Lung microvascular endothelial cell (primary cell): ENCODE results near the gene OAS2. TPM values are rescaled to one million over a fixed set of nuclear protein-coding genes. Genes with fewer than 3 reads are reported as not detected.
"Not testable (repeated sequence)": the region's sequence is repeated elsewhere in the genome, so short reads cannot be mapped to it uniquely, and the experiment has no call there.

Source experiments
- DNase-seq, 2 donors: peaks; one replicate each; pipeline versions ENCODE4 v3.0.0 to v3.0.0-alpha.2; 2010; ENCODE audit warnings: low read depth in 2 of 2
- total RNA-seq: library from RNA; depleted of rRNA; stranded (reverse); fragments of >200 nt; gene quantifications from 2 replicates; pipeline ENCODE4 v1.2.1, GENCODE V29; 2014

Gene OAS2
- total RNA-seq, 1 donor from 2014 or later: 0.60 TPM

GRCh38 chr12:112950701-112951100, 27.6 kb upstream of the OAS2 start:
- no peak for DNase-seq

- DNase-seq: not testable (repeated sequence)
These were observed 21.2 kb upstream of the OAS2 start for GRCh38 chr12:112957125-112957524.

GRCh38 chr12:112961074-112961473, 17.2 kb upstream of the OAS2 start:
- no peak for DNase-seq

GRCh38 chr12:112961536-112961935, 16.8 kb upstream of the OAS2 start:
- DNase-seq: no peak

DNA sequence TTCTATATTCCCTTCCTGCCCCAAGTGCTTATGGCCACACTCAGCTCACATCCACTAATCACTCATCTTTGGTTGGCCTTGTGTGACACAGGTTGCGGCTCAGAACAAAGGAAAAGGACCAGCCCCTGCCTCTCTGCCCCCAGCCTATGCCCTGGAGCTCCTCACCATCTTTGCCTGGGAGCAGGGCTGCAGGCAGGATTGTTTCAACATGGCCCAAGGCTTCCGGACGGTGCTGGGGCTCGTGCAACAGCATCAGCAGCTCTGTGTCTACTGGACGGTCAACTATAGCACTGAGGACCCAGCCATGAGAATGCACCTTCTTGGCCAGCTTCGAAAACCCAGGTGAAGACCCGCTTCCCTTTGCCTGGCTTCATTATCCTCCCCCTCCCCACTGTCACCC, 15.8 kb upstream of the OAS2 start:
- DNase-seq: no peak

- no peak for DNase-seq
These were observed 15.0 kb upstream of the OAS2 start for GRCh38 chr12:112963227-112963861.

DNA sequence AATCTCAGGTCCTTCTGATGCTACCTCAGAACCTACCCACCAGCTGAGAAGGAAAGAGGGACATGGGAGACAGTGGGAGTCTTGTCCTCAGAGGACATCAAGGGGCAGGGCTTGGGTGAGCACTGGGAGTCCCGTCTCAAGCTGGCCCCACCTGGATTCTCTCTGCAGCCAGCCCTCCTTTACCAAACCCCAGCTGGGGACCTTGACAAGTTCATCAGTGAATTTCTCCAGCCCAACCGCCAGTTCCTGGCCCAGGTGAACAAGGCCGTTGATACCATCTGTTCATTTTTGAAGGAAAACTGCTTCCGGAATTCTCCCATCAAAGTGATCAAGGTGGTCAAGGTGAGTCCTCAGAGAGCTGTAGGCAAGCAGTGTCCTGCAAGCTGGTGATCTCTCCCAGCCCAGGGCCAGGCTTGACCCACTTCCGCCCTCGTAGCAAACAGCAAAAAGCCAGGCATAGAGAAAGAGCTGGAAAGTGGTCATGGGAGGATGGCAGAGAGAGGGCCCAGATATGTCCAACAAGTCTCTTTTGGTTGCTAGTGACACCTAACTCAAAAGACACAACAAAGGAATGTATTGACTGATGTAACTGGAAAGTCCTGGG, 14.2 kb upstream of the OAS2 start:
- no peak for DNase-seq

DNA sequence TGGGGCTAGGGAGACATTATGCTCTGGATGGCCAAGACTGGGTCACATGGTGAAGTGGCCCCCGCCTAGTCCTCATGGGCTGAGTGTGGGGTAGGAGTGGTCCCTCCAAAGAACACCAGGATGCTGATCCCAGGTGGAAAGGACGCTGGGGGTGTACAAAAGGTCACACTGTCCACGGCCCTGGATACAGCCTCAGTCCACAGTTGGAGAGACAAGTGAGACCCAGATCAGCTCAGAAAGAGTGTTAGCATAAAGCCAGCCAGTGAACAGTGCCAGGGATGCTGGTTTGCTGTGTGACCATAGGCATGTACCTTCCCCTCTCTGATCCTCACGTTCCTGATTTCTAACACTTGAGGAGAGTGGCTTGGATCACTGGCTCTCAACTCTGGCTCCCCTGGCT, 13.4 kb upstream of the OAS2 start:
- no peak for DNase-seq

DNA sequence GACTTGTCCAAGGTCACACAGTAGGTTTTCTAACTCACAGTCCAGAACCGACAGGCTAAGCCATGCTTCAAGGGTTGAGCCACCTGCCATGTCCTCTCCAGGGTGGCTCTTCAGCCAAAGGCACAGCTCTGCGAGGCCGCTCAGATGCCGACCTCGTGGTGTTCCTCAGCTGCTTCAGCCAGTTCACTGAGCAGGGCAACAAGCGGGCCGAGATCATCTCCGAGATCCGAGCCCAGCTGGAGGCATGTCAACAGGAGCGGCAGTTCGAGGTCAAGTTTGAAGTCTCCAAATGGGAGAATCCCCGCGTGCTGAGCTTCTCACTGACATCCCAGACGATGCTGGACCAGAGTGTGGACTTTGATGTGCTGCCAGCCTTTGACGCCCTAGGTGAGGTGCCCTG, 12.7 kb upstream of the OAS2 start:
- no peak for DNase-seq

DNA sequence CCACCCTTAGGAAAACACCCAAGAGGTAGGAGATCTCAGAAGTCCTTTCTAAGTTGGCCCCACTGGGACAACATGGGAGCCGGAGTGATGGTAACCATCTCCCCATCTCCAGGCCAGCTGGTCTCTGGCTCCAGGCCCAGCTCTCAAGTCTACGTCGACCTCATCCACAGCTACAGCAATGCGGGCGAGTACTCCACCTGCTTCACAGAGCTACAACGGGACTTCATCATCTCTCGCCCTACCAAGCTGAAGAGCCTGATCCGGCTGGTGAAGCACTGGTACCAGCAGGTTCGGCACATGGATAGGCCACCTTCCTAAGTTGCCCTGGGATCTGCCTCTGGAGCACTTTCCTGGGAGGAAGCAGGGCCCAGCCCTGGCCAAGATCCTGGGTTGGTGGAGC, 11.0 kb upstream of the OAS2 start:
- DNase-seq: no peak

DNA sequence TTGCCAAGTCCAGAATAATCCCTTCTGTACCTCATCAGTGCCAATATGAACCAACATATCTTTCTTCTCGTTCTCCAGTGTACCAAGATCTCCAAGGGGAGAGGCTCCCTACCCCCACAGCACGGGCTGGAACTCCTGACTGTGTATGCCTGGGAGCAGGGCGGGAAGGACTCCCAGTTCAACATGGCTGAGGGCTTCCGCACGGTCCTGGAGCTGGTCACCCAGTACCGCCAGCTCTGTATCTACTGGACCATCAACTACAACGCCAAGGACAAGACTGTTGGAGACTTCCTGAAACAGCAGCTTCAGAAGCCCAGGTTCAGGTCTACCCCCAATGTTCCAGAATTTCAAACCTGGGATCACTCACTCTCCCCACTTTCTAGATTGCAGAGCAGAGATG, 10.5 kb upstream of the OAS2 start:
- DNase-seq: no peak

- DNase-seq: no peak
These were observed 8.6 kb upstream of the OAS2 start for GRCh38 chr12:112969547-112970306.

- DNase-seq: no peak
These were observed 7.9 kb upstream of the OAS2 start for GRCh38 chr12:112970391-112970790.

- DNase-seq: peak; percentile 10 to 86
These were observed 7.1 kb upstream of the OAS2 start for GRCh38 chr12:112971248-112971647.

GRCh38 chr12:112973011-112973735, 5.1 kb upstream of the OAS2 start:
- no peak for DNase-seq

DNA sequence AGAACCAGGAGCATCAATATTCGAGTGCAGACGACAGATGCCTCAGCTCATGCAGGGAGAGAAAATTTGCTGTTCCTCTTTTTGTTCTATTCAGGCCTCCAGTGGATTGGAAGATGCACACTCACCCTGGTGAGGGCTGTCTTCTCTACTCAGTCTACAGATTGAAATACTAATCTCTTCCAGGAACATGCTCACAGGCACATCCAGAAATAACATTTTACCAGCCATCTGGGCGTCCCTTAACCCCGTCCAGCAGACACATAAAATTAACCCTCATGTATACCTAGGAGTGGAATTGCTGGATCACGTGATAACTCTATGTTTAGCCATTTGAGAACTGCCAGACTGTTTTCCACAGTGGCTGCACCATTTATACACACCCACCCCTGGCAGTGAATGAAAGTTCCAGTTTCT, 4.5 kb upstream of the OAS2 start:
- DNase-seq: peak in 1 of 2 donors; percentile 71

- DNase-seq: no peak
These were observed 3.4 kb upstream of the OAS2 start for GRCh38 chr12:112974904-112975303.

DNA sequence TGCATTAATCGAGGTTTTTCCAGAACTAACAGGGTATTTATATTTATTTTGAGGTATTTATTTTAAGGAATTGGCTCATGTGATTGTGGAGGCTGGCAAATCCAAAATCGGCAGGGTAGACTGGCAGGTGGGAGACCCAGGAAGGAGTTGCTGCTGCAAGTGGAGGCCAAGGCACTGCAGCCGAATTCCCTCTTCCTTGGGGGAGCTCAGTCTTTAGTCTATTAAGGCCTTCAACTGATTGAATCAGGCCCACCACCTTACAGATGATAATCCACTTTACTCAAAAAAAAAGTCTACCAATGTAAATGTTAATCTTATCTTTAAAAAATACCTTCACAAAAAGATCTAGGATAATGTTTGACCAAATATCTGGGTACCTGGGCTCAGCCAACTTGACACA, 1.2 kb upstream of the OAS2 start:
- DNase-seq: no peak

DNA sequence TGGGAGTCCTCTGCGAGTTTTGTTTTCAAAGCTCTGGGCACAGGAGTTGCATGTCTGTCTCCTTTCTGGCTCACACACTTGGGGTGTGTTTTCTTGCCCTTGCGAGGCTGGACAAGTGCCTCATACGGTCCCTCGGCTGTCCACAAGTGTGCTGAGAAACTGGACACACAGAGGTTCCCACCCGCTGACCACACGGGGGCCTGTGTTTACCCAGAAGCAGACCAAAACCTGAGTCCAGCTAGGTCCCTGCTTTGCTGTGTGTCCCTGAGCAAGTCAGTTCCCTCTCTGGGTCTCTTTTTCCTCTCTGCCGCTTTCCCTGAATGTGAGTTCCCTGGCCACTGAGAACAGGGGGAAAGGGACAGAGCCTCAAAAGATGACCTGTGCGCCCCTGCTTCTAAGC, 678 bp upstream of the OAS2 start:
- DNase-seq: peak in 1 of 2 donors; percentile 68

DNA sequence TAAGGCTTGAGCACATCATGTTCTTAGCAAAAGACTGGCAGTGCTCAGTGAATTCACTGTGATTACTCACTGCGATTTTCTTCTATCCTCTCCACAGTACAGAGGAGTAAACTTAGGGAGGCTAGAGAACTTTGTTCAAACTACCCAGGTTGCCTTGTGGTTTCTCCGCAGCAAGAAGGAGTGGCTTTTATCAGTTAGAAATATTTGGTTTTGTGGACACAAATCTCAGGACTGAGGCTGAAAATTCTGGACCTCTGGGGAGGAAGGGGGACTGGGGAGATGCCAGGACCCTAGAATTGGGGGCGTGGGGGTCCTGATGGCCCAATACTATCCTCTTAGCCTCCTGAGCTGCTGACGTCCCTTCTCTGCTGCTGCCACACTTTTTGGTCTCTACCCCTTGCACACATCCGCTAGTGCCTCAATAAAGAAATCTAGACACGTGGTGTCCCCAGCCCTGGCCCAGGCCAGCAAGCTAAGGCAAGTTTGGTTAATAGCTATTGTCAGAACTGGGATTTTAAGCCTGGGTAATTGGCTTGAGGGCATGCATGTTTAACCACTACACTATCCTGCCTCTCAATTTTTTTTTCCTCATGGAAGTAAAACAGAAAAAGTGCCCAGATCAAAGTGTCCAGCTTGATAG, 842 bp downstream of the OAS2 start:
- peak in 1 of 2 donors; percentile 17 for DNase-seq

- peak in 1 of 2 donors; percentile 32 for DNase-seq
These were observed 2.3 kb downstream of the OAS2 start for GRCh38 chr12:112980491-112981158.
